HG02623 (cell line): Measurements from ENCODE around the gene PEAK1.

Source experiments
- ATAC-seq: cut with Tn5 transposase; IDR thresholded peaks from one replicate; pipeline ENCODE4 v1.9.1; 2021; ENCODE audit warnings: moderate library complexity; ENCODE audit not compliant: unreplicated experiment

PEAK1 gene

DNA sequence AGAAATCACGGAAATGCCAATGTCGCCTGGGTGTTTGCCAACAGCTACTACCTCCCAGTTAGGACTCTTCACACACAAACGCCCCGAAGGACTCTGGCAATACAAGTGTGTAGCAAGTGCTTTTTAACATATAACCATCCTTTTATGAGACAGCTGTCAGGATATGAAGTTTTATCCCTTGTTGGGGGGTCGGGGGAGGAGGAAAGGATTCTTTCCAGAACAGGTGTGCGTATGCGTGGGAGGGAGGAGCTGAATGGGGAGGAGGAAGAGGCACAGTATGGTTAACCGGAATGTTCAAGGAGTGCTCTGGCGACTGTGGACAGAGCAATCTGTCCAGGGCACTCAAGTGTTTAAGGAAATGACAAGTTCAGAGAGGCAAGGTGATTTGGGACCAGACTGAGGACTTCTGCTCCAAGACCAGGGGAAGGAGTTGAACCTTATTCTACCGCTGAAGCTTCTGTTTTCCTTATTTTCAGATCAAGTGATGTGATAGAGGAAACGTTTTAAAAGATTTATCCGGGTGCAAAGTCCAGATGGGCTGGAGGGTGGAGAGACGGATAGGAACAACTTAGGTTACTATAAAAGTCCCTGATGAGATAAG, 350.3 kb downstream of the PEAK1 start:
- ATAC-seq: no peak

DNA sequence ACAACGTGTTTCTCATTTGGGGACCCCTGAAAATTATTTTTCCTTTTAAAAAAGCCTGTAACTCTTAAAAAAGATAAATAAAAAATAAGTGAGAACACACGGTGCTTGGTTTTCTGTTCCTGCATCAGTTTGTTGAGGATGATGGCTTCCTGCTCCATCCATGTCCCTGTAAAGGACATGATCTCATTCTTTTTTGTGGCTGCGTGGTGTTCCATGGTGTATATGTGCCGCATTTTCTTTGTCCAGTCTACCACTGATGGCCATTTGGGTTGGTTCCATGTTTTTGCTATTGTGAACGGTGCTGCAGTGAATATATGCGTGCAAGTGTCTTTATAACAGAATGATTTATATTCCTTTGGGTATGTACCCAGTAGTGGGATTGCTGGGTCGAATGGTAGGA, 351.3 kb downstream of the PEAK1 start:
- no peak for ATAC-seq

- ATAC-seq: no peak
Observed at GRCh38 chr15:77067691-77068367, 352.1 kb downstream of the PEAK1 start.

DNA sequence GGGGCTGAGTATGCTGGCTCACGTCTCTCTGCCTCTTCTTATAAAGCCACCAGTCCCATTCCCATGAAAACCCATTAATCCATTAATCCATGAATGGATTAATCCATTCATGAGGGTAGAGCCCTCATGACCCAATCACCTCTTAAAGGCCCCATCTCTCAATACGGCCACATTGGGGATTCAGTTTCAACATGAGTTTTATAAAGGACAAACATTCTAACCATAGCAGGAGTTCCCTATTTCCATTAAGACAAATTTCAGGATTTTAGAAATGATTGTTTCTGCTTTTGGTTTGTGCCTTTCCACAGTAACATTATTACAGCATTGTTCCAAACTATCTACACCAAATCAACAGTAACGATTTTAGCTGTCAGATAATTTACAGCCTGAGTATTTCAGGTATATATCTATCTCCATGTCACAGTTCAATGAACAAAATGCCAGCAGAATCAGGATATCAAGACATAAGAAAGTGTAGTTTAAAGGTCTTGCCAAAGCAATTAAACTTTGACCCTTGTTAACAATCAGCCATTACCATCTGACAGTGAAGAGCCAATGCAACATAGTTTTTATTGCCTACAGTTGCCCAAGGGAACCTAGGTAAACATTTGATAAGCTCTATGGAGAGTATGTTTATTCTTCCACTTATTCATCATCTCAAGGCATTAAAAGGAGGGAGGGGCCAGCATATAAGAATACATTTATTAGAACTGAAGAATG, 352.8 kb downstream of the PEAK1 start:
- no peak for ATAC-seq

DNA sequence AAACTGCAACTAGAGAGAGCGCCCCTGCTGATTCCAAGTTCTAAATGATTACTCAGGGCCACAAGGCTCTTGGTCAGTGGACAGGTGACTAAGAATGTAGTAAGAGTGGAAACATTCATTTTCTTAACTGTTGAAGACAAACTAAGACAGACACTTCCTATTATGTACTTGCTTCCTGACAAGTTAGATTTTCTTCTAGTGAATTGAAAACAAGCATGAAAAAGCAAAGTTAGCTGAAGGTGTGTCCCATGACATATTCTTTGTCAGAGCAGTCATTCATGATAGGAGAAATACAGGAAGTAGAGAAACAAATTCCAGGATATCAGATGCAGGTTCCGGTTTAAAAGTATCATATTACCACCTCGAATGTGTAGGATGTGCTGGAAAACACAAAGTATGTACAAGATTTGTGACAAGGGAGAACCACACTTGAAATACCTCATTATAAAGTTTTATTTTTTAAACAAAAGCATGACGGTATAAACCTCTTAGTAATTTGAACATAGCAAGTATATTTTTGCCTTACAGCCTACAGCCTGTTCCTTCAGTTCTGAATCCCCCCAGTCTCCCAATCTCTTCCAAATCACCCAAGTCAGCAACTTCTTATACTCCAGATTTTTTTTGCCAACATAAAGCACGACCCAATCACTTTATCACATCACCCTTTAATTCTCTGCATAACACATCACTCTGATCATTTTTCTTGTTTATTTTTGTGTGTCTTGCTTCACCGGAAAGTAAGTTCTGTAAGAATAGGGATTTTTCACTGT, 355.2 kb downstream of the PEAK1 start:
- no peak for ATAC-seq

DNA sequence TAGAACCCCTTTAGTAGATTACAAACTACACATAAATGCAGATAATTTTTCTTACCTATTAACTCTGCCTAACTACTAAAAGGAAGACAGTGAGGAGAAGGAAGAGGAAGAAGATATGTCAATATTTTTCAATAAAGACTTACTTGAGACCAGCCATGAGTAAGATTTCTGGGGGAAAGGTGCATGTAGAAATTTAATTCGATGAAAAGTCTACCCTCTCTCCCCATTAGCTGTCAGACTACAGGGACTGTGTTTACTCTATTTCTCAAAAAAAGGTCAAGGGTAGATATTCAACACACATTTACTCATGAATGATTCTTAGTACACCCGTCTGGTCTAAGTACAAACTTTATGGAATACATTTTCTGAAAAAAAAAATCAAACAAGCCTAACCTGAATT, 355.8 kb downstream of the PEAK1 start:
- no peak for ATAC-seq

- no peak for ATAC-seq
Observed at GRCh38 chr15:77063249-77063648, 356.7 kb downstream of the PEAK1 start.

- no peak for ATAC-seq
Observed at GRCh38 chr15:77060546-77060945, 359.4 kb downstream of the PEAK1 start.

DNA sequence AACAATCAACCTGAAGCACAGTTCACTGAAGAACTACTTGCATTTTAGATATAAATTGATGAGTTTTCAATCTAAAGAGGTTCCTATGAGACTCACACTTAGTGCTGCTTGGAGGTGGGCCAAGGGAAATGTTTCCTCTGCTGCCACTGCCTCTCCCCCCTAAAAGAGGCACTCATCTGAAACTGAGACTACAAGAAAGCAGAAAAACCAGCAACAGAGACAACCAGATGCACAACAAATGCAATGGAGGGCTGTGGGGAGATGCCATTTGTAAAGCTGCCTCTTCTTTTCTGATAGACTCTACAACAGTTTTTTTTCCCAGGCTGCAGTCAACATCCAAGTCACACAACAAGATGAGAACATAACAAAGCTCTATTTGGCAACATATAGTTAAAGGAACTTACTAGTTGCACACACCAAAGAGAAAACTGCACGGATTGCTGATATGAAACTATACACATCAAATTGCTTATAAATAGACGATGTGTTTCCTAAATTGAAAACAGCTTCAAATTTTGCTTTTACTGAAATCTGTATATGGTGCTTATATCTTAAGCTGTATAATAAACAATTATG, 360.0 kb downstream of the PEAK1 start:
- peak; percentile 64 for ATAC-seq

DNA sequence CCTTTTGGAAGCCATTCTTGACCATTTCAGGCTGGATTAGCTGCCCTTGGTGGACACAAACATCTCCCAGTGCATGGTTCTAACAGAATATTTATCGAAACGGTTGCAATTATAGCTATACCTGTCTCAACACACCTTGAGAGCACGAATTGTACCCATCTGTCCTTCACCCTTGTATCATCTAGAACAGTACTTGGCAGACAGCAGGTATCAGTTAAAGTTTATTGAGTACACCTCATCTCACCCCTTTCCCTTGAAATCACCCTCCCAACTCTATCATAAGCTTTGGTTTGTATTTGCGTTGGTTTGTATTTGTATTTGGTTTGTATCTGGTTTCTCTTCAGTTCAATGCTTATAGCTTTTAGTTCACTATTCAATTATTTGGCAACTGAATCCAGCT, 361.4 kb downstream of the PEAK1 start:
- no peak for ATAC-seq

GRCh38 chr15:77057685-77058084, 362.2 kb downstream of the PEAK1 start:
- no peak for ATAC-seq

- ATAC-seq: no peak
Observed at GRCh38 chr15:77057072-77057471, 362.8 kb downstream of the PEAK1 start.

DNA sequence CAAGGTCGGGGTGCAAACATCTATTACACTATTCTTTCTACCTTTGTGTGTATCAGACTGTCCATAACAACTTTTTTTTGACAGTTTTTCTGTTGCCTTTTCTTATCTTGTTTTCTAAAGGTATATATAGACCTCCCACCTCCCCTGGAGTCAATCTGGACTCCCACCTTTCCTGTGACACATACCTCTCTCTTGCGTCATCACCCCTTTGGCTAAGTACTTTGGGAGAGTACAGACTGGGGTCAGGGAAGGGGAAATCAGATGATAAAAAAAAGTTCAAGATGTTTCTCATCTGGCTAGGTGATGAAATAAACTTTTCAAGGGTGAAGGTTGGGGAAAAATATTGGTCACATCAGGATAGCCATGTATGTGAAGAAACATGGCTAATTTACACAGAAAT, 366.2 kb downstream of the PEAK1 start:
- ATAC-seq: no peak

DNA sequence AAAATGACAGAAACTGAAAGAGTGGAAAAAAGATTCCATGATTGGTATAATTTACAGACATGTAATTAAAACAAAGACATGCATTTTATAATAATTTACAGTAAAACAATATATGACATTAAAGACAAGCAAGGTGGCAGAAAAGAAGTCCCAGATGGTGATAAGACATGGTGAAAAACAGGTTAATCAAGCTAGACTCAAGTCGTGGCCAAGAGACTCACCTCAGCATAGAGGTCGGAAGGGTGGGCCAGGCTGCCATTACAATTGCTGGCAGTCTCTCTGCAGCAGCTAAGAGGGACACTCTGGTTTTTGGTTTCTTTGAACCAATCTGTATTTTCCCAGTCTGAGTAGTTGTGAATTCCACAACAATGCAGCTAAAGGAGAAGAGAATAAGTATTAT, 367.3 kb downstream of the PEAK1 start:
- no peak for ATAC-seq
